ENCODE measurements around the gene VAV2. TPM values are rescaled to one million over a fixed set of nuclear protein-coding genes. Genes with fewer than 3 reads are reported as not detected.

Gene VAV2
- polyA plus RNA-seq, 1 of the 3 experiments (the other 2 are of a cell fraction) = 14.9 TPM

GRCh38 chr9:133888048-133888808, 103.9 kb downstream of the VAV2 start:
- Histone ChIP-seq H3K9me2 (no peaks in the 10 kb centered on the region), H2AFZ (ENCODE audit: low read depth) (no peak overlapping the region), H3K27me3 (ENCODE audit: insufficient read depth) (no peaks in the 10 kb centered on the region), H3K9ac (no peak overlapping the region), H3K4me1 (ENCODE audit: control insufficient read depth in 1 of 2, insufficient read depth in 2 of 2, low read depth in 1 of 2, low read length in 1 of 2) (peaks cover 13 to 72% of the 10 kb centered on the region in 2 experiments; a peak in 2 of 4 replicates), H3K4me2 (no peak overlapping the region), H3F3A (replicated peaks; ENCODE audit: insufficient read depth) (peaks cover 6% of the 10 kb centered on the region), H3K79me2 (ENCODE audit: insufficient read depth) (peaks cover 76% of the 10 kb centered on the region), H3K36me3 (replicated peaks in 1 of 2; ENCODE audit: control insufficient read depth in 1 of 2, insufficient read depth in 2 of 2, low read length in 1 of 2) (no peaks in the 10 kb centered on the region), H3K9me3 (no peaks in the 10 kb centered on the region), H3K4me3 (ENCODE audit: low read depth in 2 of 2, low read length in 1 of 2) (no peak overlapping the region; a peak in 1 of 4 replicates), H4K20me1 (ENCODE audit: insufficient read depth) (0 out of 2 replicates have a peak, but pooled peaks cover 9% of the 10 kb centered on the region), H3K27ac (ENCODE audit: low read depth in 2 of 2, low read length in 1 of 2) (peak overlapping the region; percentile 58 to 85; a peak in 3 of 4 replicates)
- ChIA-PET POLR2A (interaction anchor here (0.7 to 1.1 kb wide), 3 partner anchors 9 to 43 kb away, joined by 3 to 5 read pairs (median 4); no protein-coding TSS in a partner anchor), CTCF (interaction anchor here (1.1 to 3.9 kb wide), 8 partner anchors 9 to 106 kb away, joined by 3 to 18 read pairs (median 6); no protein-coding TSS in a partner anchor)
- TF ChIP-seq RFX5 (IDR thresholded peaks at IDR 0.05; ENCODE audit: low read length) (no peak), EP300 (IDR thresholded peaks at IDR 0.05; ENCODE audit: borderline replicate concordance in 1 of 2, low read depth in 1 of 2, low read length in 1 of 2) (peak in 1 of 2 experiments; percentile 52; a peak in 1 of 4 replicates), POLR2AphosphoS5 (IDR thresholded peaks at IDR 0.05; ENCODE audit: low read depth, low read length) (no peak), GATA2 (CRISPR knock-in tag; IDR thresholded peaks at IDR 0.05) (peak; percentile 41; the same call in 1 of the 2 replicates)
- peak; percentile 79 for DNase-seq
- 80% methylated on average over 15 of the region's 25 CpGs for WGBS (ENCODE audit: low lambda C conversion rate)

GRCh38 chr9:133887540-133888047, 104.5 kb downstream of the VAV2 start:
- Histone ChIP-seq H3K79me2 (ENCODE audit: insufficient read depth) (peaks cover 83% of the 10 kb centered on the region), H3K9ac (no peak overlapping the region)

More at GRCh38 chr9:133887540-133888047, 104.5 kb downstream of the VAV2 start:
- no peak overlapping the region; a peak in 1 of 4 replicates for H3K4me3 ChIP-seq (ENCODE audit: low read depth in 2 of 2, low read length in 1 of 2)
- no peaks in the 10 kb centered on the region for H3K9me3 ChIP-seq
- H3K36me3 ChIP-seq (replicated peaks in 1 of 2; ENCODE audit: control insufficient read depth in 1 of 2, insufficient read depth in 2 of 2, low read length in 1 of 2) = no peaks in the 10 kb centered on the region
- TF ChIP-seq SIN3A (IDR thresholded peaks at IDR 0.05; ENCODE audit: borderline replicate concordance, low read depth, low read length) = no peak
- no peak for TF ChIP-seq RCOR1 (IDR thresholded peaks at IDR 0.05; ENCODE audit: low read length)
- no peak for TF ChIP-seq EP300 (IDR thresholded peaks at IDR 0.05; ENCODE audit: borderline replicate concordance in 1 of 2, low read depth in 1 of 2, low read length in 1 of 2)
- no peak for TF ChIP-seq POLR2AphosphoS5 (IDR thresholded peaks at IDR 0.05; ENCODE audit: low read depth, low read length)
- TF ChIP-seq USF2 (IDR thresholded peaks at IDR 0.05; ENCODE audit: borderline replicate concordance, low read depth, low read length) = no peak
- no peak for TF ChIP-seq YY1 (IDR thresholded peaks at IDR 0.05; ENCODE audit: low read depth)
- no peak for TF ChIP-seq GATA2 (CRISPR knock-in tag; IDR thresholded peaks at IDR 0.05)
- TF ChIP-seq MAX (IDR thresholded peaks at IDR 0.05; ENCODE audit: low read depth) = no peak
- TF ChIP-seq ZBTB33 (IDR thresholded peaks at IDR 0.05; ENCODE audit: borderline replicate concordance, low read depth) = no peak
- TF ChIP-seq RAD21 (IDR thresholded peaks at IDR 0.05; ENCODE audit: low read length) = no peak
- TF ChIP-seq CHD2 (IDR thresholded peaks at IDR 0.05; ENCODE audit: low read length, partially characterized antibody) = no peak
- no peak for TF ChIP-seq RXRA (IDR thresholded peaks at IDR 0.05; ENCODE audit: borderline replicate concordance, low read depth)
- no peak for TF ChIP-seq EZH2phosphoT487 (IDR thresholded peaks at IDR 0.05; ENCODE audit: borderline replicate concordance, low read depth)
- peaks cover 6% of the 10 kb centered on the region for H3F3A ChIP-seq (replicated peaks; ENCODE audit: insufficient read depth)
- POLR2A ChIA-PET = interaction anchor here (1.1 kb wide), 1 partner anchor 10 kb away, joined by 5 read pairs; no protein-coding TSS in a partner anchor
- H3K9me2 ChIP-seq = no peaks in the 10 kb centered on the region
- no peak overlapping the region for H2AFZ ChIP-seq (ENCODE audit: low read depth)
- peak overlapping the region in 1 of 2 experiments; percentile 85; a peak in 2 of 4 replicates for H3K27ac ChIP-seq (ENCODE audit: low read depth in 2 of 2, low read length in 1 of 2)
- H4K20me1 ChIP-seq (ENCODE audit: insufficient read depth) = 0 out of 2 replicates have a peak, but pooled peaks cover 9% of the 10 kb centered on the region
- no peak overlapping the region for H3K4me2 ChIP-seq
- peaks cover 13 to 78% of the 10 kb centered on the region in 2 experiments; a peak in 2 of 4 replicates for H3K4me1 ChIP-seq (ENCODE audit: control insufficient read depth in 1 of 2, insufficient read depth in 2 of 2, low read depth in 1 of 2, low read length in 1 of 2)
- no peaks in the 10 kb centered on the region for H3K27me3 ChIP-seq (ENCODE audit: insufficient read depth)
- CTCF ChIA-PET = interaction anchor here (1.4 to 3.9 kb wide), 4 partner anchors 10 to 107 kb away, joined by 3 to 16 read pairs (median 6); no protein-coding TSS in a partner anchor
- 96% methylated on average over 17 of the region's 18 CpGs for WGBS (ENCODE audit: low lambda C conversion rate)
- no peak for DNase-seq

Measured in SK-N-SH (cell line).